ENCODE measurements around the gene MEIKIN. TPM values are rescaled to one million over a fixed set of nuclear protein-coding genes. Genes with fewer than 3 reads are reported as not detected.

Gene MEIKIN
- total RNA-seq, 4 donors from 2014 or later: not detected

GRCh38 chr5:131776450-131776849, 169.0 kb downstream of the MEIKIN start:
- Histone ChIP-seq H3K9me3 (no peaks in the 10 kb centered on the region), H3K4me3 (no peak overlapping the region), H3K27me3 (no peaks in the 10 kb centered on the region), H3K4me1 (peaks cover 0 to 68% (median 0%) of the 10 kb centered on the region in 4 donors), H3K27ac (no peak overlapping the region), H3K36me3 (no peaks in the 10 kb centered on the region)
- no peak for DNase-seq (ENCODE audit: low spot score in 2 of 2)
- no peak for TF ChIP-seq POLR2A (IDR thresholded peaks at IDR 0.05)
- no peak for TF ChIP-seq CTCF (IDR thresholded peaks at IDR 0.05)
- no peak for TF ChIP-seq EP300 (IDR thresholded peaks at IDR 0.05)
- 79 to 90% methylated on average over 1 of the region's 1 CpG for WGBS, 2 donors

- TF ChIP-seq CTCF (IDR thresholded peaks at IDR 0.05): no peak
- no peak for TF ChIP-seq EP300 (IDR thresholded peaks at IDR 0.05)
- TF ChIP-seq POLR2A (IDR thresholded peaks at IDR 0.05): no peak
- no peak for DNase-seq (ENCODE audit: low spot score in 2 of 2)
- H3K36me3 ChIP-seq: no peaks in the 10 kb centered on the region
- H3K27ac ChIP-seq: peak overlapping the region in 1 of 4 donors; percentile 72
- H3K9me3 ChIP-seq: no peaks in the 10 kb centered on the region
- peaks cover 0 to 78% (median 3%) of the 10 kb centered on the region in 4 donors for H3K4me1 ChIP-seq
- no peak overlapping the region for H3K4me3 ChIP-seq
- 64 to 78% methylated on average over 4 of the region's 4 CpGs for WGBS, 2 donors
- no peaks in the 10 kb centered on the region for H3K27me3 ChIP-seq
Measured at GRCh38 chr5:131774652-131775367, 170.7 kb downstream of the MEIKIN start.

- Histone ChIP-seq H3K36me3 (no peaks in the 10 kb centered on the region), H3K4me3 (no peak overlapping the region), H3K27ac (peak overlapping the region in 2 of 4 donors; percentile 43 to 72), H3K9me3 (no peaks in the 10 kb centered on the region), H3K4me1 (peaks cover 0 to 83% (median 3%) of the 10 kb centered on the region in 4 donors), H3K27me3 (no peaks in the 10 kb centered on the region)
- peak in 1 of 2 donors; percentile 9 for TF ChIP-seq EP300 (IDR thresholded peaks at IDR 0.05)
- TF ChIP-seq CTCF (IDR thresholded peaks at IDR 0.05): no peak
- no peak for TF ChIP-seq POLR2A (IDR thresholded peaks at IDR 0.05)
- WGBS, 2 donors: 43 to 68% methylated on average over 2 of the region's 2 CpGs
- no peak for DNase-seq (ENCODE audit: low spot score in 2 of 2)
Measured at GRCh38 chr5:131773805-131774204, 171.7 kb downstream of the MEIKIN start.

GRCh38 chr5:131771692-131772091, 173.8 kb downstream of the MEIKIN start:
- WGBS, 2 donors: 85 to 87% methylated on average over 4 of the region's 4 CpGs
- no peak overlapping the region for H3K4me3 ChIP-seq

More at GRCh38 chr5:131771692-131772091, 173.8 kb downstream of the MEIKIN start:
- H3K27me3 ChIP-seq: no peaks in the 10 kb centered on the region
- no peak overlapping the region for H3K27ac ChIP-seq
- TF ChIP-seq POLR2A (IDR thresholded peaks at IDR 0.05) (no peak), EP300 (IDR thresholded peaks at IDR 0.05) (no peak), CTCF (IDR thresholded peaks at IDR 0.05) (no peak)
- peaks cover 0 to 73% (median 3%) of the 10 kb centered on the region in 4 donors for H3K4me1 ChIP-seq
- DNase-seq (ENCODE audit: low spot score in 2 of 2): no peak
- no peaks in the 10 kb centered on the region for H3K9me3 ChIP-seq
- H3K36me3 ChIP-seq: no peaks in the 10 kb centered on the region

Measured in tibial nerve (tissue), 4 donors.